HG02981 (cell line): ENCODE results near the gene SORD.
"Not testable (repeated sequence)": the region's sequence is repeated elsewhere in the genome, so short reads cannot be mapped to it uniquely, and the experiment has no call there.

Experiments used
- ATAC-seq: cut with Tn5 transposase; IDR thresholded peaks from one replicate; pipeline ENCODE4 v1.9.1; 2021; ENCODE audit warnings: mild to moderate bottlenecking, moderate library complexity; ENCODE audit not compliant: unreplicated experiment

SORD gene

GRCh38 chr15:45023659-45024225 lies 747 bp downstream of the SORD start:
- ATAC-seq, result no peak

GRCh38 chr15:45024649-45025048 lies 1.7 kb downstream of the SORD start:
- ATAC-seq, result not testable (repeated sequence)

GRCh38 chr15:45025627-45026026 lies 2.6 kb downstream of the SORD start:
- ATAC-seq, result not testable (repeated sequence)

GRCh38 chr15:45026651-45027190 lies 3.7 kb downstream of the SORD start:
- no peak for ATAC-seq

GRCh38 chr15:45027220-45027619 lies 4.2 kb downstream of the SORD start:
- ATAC-seq, result no peak

- no peak for ATAC-seq
Observed at GRCh38 chr15:45030743-45031142, 7.7 kb downstream of the SORD start.

- not testable (repeated sequence) for ATAC-seq
Observed at GRCh38 chr15:45031522-45032028, 8.6 kb downstream of the SORD start.

GRCh38 chr15:45032501-45032900 lies 9.5 kb downstream of the SORD start:
- not testable (repeated sequence) for ATAC-seq

GRCh38 chr15:45034087-45034486 lies 11.1 kb downstream of the SORD start:
- ATAC-seq, result not testable (repeated sequence)

GRCh38 chr15:45034600-45035375 lies 11.8 kb downstream of the SORD start:
- not testable (repeated sequence) for ATAC-seq

- not testable (repeated sequence) for ATAC-seq
Observed at GRCh38 chr15:45036812-45037781, 14.1 kb downstream of the SORD start.

- ATAC-seq, result no peak
Observed at GRCh38 chr15:45037936-45038335, 14.9 kb downstream of the SORD start.

- not testable (repeated sequence) for ATAC-seq
Observed at GRCh38 chr15:45040396-45040795, 17.4 kb downstream of the SORD start.

GRCh38 chr15:45041538-45041937 lies 18.5 kb downstream of the SORD start:
- ATAC-seq, result not testable (repeated sequence)

- not testable (repeated sequence) for ATAC-seq
Observed at GRCh38 chr15:45042859-45043258, 19.9 kb downstream of the SORD start.

- not testable (repeated sequence) for ATAC-seq
Observed at GRCh38 chr15:45044270-45044669, 21.3 kb downstream of the SORD start.

GRCh38 chr15:45048449-45048793 lies 25.4 kb downstream of the SORD start:
- not testable (repeated sequence) for ATAC-seq

- ATAC-seq, result no peak
Observed at GRCh38 chr15:45048794-45049631, 26.0 kb downstream of the SORD start.

- ATAC-seq, result no peak
Observed at GRCh38 chr15:45050587-45050986, 27.6 kb downstream of the SORD start.

GRCh38 chr15:45052676-45053075 lies 29.7 kb downstream of the SORD start:
- ATAC-seq, result not testable (repeated sequence)
